T-helper 2 cell treated with Interferon-gamma antibody and Interleukin-4, amounts not matched to agents 5 μg/mL and 100 μg/mL, for 36 hours (primary cell): Measurements from ENCODE around the gene PCCA.

Source experiments
- DNase-seq: peaks from one replicate; pipeline ENCODE4 v3.0.0; 2021; ENCODE audit warnings: low spot score
- H3K27ac Mint-ChIP-seq: one replicate; pipeline ENCODE4 v1.8.0; 2021; ENCODE audit warnings: mild to moderate bottlenecking, mixed read lengths
- H3K27me3 Mint-ChIP-seq: one replicate; pipeline ENCODE4 v1.8.0; 2021; ENCODE audit warnings: low read depth, mixed read lengths
- H3K36me3 Mint-ChIP-seq: one replicate; pipeline ENCODE4 v1.8.0; 2021; ENCODE audit warnings: low read depth, mixed read lengths
- H3K4me1 Mint-ChIP-seq: one replicate; pipeline ENCODE4 v1.8.0; 2021; ENCODE audit warnings: low read depth, mixed read lengths
- H3K4me3 Mint-ChIP-seq: one replicate; pipeline ENCODE4 v1.8.0; 2022; ENCODE audit warnings: mild to moderate bottlenecking, moderate library complexity, mixed read lengths
- H3K9me3 Mint-ChIP-seq: one replicate; pipeline ENCODE4 v1.8.0; 2021; ENCODE audit warnings: mixed read lengths

PCCA gene

DNA sequence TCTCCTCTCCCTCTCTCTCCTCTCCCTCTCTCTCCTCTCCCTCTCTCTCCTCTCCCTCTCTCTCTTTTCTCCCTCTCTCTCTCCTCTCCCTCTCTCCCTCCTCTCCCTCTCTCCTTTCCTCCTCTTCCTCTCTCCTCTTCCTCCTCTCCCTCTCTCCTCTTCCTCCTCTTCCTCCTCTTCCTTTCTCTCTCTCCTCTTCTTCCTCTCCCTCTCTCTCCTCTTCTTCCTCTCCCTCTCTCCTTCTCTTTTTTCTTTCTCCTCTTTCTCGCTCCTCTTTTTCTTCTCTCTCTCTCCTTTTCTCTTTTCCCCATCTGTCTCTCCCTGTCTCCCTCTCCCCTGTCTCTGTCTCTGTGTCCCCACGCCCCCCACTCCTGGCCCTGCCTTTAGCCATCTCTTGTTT, 363.0 kb downstream of the PCCA start:
- Mint-ChIP-seq H3K27ac (peak overlapping the region; percentile 72), H3K9me3 (no peaks in the 10 kb centered on the region), H3K4me3 (no peak overlapping the region), H3K4me1 (peaks cover 3% of the 10 kb centered on the region), H3K27me3 (peaks cover 5% of the 10 kb centered on the region), H3K36me3 (no peaks in the 10 kb centered on the region)
- no peak for DNase-seq

DNA sequence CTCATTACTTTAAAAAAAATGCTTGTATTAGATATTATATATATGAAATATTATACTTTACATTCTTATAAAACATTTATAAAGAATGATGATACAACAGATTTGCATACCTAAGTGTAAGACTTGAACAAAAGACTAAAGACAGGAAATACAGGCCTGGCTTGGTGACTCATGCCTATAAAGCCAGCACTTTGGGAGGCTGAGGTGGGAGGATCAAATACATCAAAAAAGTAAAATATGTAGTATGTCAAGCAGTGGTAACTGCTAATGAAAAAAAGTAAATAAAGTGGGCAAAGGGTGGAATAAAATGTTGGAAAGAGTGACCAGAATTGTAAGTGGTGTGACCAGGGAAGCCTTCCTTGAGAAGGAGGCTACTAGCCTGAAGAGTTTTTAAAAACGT, 366.0 kb downstream of the PCCA start:
- no peak for DNase-seq
- no peaks in the 10 kb centered on the region for H3K9me3 Mint-ChIP-seq
- H3K27ac Mint-ChIP-seq = no peak overlapping the region
- no peaks in the 10 kb centered on the region for H3K36me3 Mint-ChIP-seq
- peaks cover 3% of the 10 kb centered on the region for H3K4me1 Mint-ChIP-seq
- no peak overlapping the region for H3K4me3 Mint-ChIP-seq
- H3K27me3 Mint-ChIP-seq = peaks cover 5% of the 10 kb centered on the region

GRCh38 chr13:100458673-100459072, 369.8 kb downstream of the PCCA start:
- Mint-ChIP-seq H3K36me3 (no peaks in the 10 kb centered on the region), H3K27ac (no peak overlapping the region), H3K27me3 (peaks cover 6% of the 10 kb centered on the region)

GRCh38 chr13:100459747-100460146, 370.9 kb downstream of the PCCA start:
- H3K4me3 Mint-ChIP-seq = no peak overlapping the region
- H3K36me3 Mint-ChIP-seq = no peaks in the 10 kb centered on the region
- no peak overlapping the region for H3K27ac Mint-ChIP-seq
- H3K9me3 Mint-ChIP-seq = no peaks in the 10 kb centered on the region
- DNase-seq = no peak
- H3K27me3 Mint-ChIP-seq = peaks cover 6% of the 10 kb centered on the region
- H3K4me1 Mint-ChIP-seq = peaks cover 16% of the 10 kb centered on the region

More at GRCh38 chr13:100458673-100459072, 369.8 kb downstream of the PCCA start:
- H3K9me3 Mint-ChIP-seq = no peaks in the 10 kb centered on the region
- no peak overlapping the region for H3K4me3 Mint-ChIP-seq
- DNase-seq = no peak
- peaks cover 10% of the 10 kb centered on the region for H3K4me1 Mint-ChIP-seq

DNA sequence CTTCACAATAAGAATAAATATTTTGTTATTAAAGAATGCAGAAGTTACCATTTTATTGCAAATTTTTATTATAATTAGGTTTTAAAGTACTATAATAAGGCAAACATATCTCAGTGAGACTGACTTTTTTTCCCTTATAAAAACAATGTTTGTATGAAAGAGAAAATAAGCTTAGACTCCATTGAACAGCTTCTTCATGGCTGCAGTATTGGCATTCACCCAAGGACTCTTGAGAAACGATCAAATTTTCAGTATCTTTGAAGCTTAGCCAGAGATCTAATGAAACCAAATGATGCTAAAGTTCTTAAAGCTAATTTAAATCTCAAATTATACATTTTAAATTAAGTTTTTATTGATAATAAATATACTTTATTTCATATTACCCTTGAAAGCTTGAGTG, 371.4 kb downstream of the PCCA start:
- Mint-ChIP-seq H3K9me3 (no peaks in the 10 kb centered on the region), H3K36me3 (no peaks in the 10 kb centered on the region), H3K27me3 (peaks cover 6% of the 10 kb centered on the region), H3K4me1 (peaks cover 13% of the 10 kb centered on the region), H3K27ac (no peak overlapping the region), H3K4me3 (no peak overlapping the region)
- DNase-seq = no peak

- H3K9me3 Mint-ChIP-seq = no peaks in the 10 kb centered on the region
- no peak overlapping the region for H3K4me3 Mint-ChIP-seq
- no peak overlapping the region for H3K27ac Mint-ChIP-seq
- DNase-seq = no peak
- no peaks in the 10 kb centered on the region for H3K36me3 Mint-ChIP-seq
- H3K4me1 Mint-ChIP-seq = peaks cover 13% of the 10 kb centered on the region
- H3K27me3 Mint-ChIP-seq = peaks cover 6% of the 10 kb centered on the region
Measured at GRCh38 chr13:100460791-100461190, 371.9 kb downstream of the PCCA start.

DNA sequence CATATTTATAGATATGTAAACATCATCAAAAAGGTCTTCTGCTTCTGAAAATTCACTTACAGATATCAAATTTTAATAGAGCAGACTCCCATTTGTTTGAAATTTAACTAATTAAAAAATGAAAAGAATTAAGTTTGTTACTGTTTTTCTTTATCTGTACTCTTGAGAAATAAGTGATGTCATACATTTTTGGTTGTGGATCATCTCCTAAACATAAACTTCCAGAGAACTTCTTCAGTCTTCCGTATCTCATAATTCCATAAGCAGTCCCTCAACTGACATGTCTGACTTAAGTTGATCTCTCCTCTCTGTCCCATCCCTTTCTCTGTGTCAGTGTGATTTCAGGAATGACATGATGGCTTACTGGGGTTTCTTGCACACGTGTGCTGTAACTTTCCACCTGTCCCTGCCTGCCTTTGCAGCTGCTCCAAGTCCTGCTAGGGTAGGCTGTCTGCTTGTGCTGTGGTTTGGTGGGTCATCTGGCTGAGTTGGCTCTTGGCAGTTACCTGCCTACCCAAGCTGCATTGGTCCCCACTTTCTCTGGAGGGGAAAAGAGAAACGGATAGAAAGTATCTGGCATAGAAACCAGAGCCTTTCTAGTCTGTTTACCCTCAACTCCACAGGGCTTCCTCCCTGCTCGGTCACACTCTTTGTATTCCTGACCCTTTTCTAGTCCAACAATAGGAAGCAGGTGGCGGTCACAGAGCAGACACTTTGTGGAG, 372.6 kb downstream of the PCCA start:
- Mint-ChIP-seq H3K36me3 (no peaks in the 10 kb centered on the region), H3K4me1 (peaks cover 13% of the 10 kb centered on the region), H3K4me3 (no peak overlapping the region), H3K27ac (no peak overlapping the region), H3K9me3 (no peaks in the 10 kb centered on the region), H3K27me3 (peaks cover 6% of the 10 kb centered on the region)
- DNase-seq = no peak

DNA sequence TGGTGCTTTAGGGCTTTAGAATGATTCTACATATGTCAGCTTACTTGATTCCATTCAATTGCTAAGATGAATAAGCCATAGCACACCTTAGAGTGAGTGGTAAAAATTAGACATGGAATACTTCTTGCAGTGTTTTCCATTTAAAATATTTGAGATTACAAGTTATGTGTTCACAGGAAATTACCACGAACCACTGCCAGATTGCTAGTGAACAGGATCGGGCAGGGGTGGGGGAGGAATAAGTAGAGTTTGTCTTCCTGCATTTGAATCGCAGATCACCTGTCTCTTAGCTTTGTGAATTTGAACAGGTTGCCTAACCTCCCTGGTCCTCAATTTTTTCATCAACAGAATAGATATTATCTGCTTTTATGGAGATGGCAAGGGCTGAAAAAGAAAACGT, 375.1 kb downstream of the PCCA start:
- H3K27ac Mint-ChIP-seq = no peak overlapping the region
- H3K9me3 Mint-ChIP-seq = no peaks in the 10 kb centered on the region
- H3K36me3 Mint-ChIP-seq = peaks cover 1% of the 10 kb centered on the region
- DNase-seq = no peak
- peaks cover 13% of the 10 kb centered on the region for H3K4me1 Mint-ChIP-seq
- no peak overlapping the region for H3K4me3 Mint-ChIP-seq
- peaks cover 8% of the 10 kb centered on the region for H3K27me3 Mint-ChIP-seq

GRCh38 chr13:100465558-100465957, 376.7 kb downstream of the PCCA start:
- Mint-ChIP-seq H3K4me1 (peaks cover 19% of the 10 kb centered on the region), H3K27me3 (peaks cover 8% of the 10 kb centered on the region), H3K4me3 (no peak overlapping the region), H3K27ac (no peak overlapping the region), H3K36me3 (peaks cover 1% of the 10 kb centered on the region), H3K9me3 (no peaks in the 10 kb centered on the region)
- no peak for DNase-seq

- peak; percentile 6 for DNase-seq
- Mint-ChIP-seq H3K36me3 (peaks cover 1% of the 10 kb centered on the region), H3K27ac (peak overlapping the region; percentile 16), H3K27me3 (peaks cover 5% of the 10 kb centered on the region), H3K9me3 (no peaks in the 10 kb centered on the region), H3K4me3 (peak overlapping the region; percentile 13), H3K4me1 (peaks cover 17% of the 10 kb centered on the region)
Measured at GRCh38 chr13:100470866-100471505, 382.1 kb downstream of the PCCA start.

GRCh38 chr13:100473087-100473486, 384.2 kb downstream of the PCCA start:
- Mint-ChIP-seq H3K4me1 (peaks cover 17% of the 10 kb centered on the region), H3K36me3 (peaks cover 1% of the 10 kb centered on the region), H3K27ac (no peak overlapping the region), H3K4me3 (no peak overlapping the region), H3K27me3 (peaks cover 4% of the 10 kb centered on the region), H3K9me3 (no peaks in the 10 kb centered on the region)
- DNase-seq = no peak

- H3K4me3 Mint-ChIP-seq = no peak overlapping the region
- no peaks in the 10 kb centered on the region for H3K9me3 Mint-ChIP-seq
- H3K36me3 Mint-ChIP-seq = peaks cover 1% of the 10 kb centered on the region
- H3K27ac Mint-ChIP-seq = no peak overlapping the region
- peaks cover 4% of the 10 kb centered on the region for H3K27me3 Mint-ChIP-seq
- DNase-seq = no peak
- peaks cover 17% of the 10 kb centered on the region for H3K4me1 Mint-ChIP-seq
Measured at GRCh38 chr13:100473501-100474044, 384.7 kb downstream of the PCCA start.

- Mint-ChIP-seq H3K36me3 (no peaks in the 10 kb centered on the region), H3K27me3 (peaks cover 7% of the 10 kb centered on the region), H3K9me3 (no peaks in the 10 kb centered on the region), H3K4me3 (no peak overlapping the region), H3K4me1 (peaks cover under 1% of the 10 kb centered on the region), H3K27ac (no peak overlapping the region)
- DNase-seq = no peak
Measured at GRCh38 chr13:100476963-100477362, 388.1 kb downstream of the PCCA start.

DNA sequence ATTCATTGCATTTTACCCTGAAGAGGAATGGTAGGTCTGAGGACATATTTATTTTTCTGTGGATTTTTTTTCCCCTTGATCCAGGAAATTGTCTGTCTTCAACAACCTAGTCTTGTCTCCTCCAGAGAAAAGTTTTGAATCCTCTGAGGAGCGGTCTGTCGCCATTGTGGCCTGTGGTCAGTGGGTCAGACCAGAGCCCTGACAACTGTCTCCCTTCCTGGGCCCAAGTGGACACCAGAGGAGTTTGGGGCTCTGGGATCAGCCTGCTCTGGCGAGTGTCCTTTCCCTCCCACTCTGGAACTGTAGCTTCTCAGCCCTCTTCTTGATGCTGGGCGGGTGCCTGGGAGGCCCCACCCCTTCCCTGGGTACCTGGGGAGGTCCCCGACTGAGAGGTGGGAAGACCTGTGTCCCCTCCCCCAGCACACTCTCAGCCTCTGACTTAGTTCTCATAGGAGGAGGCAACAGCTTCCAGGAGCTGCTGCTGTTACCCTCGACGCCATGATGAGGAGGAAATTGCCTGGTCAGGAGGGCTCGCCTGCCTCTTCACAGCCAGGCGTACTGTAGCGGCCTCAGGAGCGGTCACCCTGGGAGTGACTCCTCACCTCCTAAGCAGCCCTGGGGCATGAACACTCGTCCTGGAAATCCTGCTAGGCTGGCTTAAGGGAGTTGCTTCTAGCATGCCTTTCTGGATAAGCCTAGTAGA, 389.4 kb downstream of the PCCA start:
- no peaks in the 10 kb centered on the region for H3K9me3 Mint-ChIP-seq

More for the DNA sequence above, 389.4 kb downstream of the PCCA start:
- H3K36me3 Mint-ChIP-seq = peaks cover 3% of the 10 kb centered on the region
- H3K27ac Mint-ChIP-seq = no peak overlapping the region
- peaks cover 4% of the 10 kb centered on the region for H3K4me1 Mint-ChIP-seq
- no peak overlapping the region for H3K4me3 Mint-ChIP-seq
- peaks cover 6% of the 10 kb centered on the region for H3K27me3 Mint-ChIP-seq
- no peak for DNase-seq
